ENCODE results near the gene PRPH. TPM values are rescaled to one million over a fixed set of nuclear protein-coding genes. Genes with fewer than 3 reads are reported as not detected.

Gene PRPH
- total RNA-seq, 1 donor from 2014 or later, result 0.26 TPM

DNA sequence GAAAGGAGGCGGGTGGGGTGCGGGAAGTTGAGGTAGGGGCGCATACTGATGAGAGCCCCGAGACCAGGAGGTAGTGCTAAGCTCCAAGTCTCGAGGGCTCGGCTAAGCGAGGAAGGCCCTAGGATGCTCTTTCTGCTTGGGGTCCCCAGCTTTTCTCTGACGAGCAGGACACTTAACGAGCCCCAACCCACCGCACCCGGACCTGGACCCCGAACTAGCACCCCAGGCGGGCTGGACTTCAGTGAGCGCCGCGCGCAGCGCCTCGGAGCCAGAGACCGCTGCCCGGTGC is 46.8 kb downstream of the PRPH start:
- TF ChIP-seq, protein P1, sequence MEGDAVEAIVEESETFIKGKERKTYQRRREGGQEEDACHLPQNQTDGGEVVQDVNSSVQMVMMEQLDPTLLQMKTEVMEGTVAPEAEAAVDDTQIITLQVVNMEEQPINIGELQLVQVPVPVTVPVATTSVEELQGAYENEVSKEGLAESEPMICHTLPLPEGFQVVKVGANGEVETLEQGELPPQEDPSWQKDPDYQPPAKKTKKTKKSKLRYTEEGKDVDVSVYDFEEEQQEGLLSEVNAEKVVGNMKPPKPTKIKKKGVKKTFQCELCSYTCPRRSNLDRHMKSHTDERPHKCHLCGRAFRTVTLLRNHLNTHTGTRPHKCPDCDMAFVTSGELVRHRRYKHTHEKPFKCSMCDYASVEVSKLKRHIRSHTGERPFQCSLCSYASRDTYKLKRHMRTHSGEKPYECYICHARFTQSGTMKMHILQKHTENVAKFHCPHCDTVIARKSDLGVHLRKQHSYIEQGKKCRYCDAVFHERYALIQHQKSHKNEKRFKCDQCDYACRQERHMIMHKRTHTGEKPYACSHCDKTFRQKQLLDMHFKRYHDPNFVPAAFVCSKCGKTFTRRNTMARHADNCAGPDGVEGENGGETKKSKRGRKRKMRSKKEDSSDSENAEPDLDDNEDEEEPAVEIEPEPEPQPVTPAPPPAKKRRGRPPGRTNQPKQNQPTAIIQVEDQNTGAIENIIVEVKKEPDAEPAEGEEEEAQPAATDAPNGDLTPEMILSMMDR (IDR thresholded peaks at IDR 0.05; ENCODE audit: insufficient read depth, low read length, severe bottlenecking), result no peak
- Histone ChIP-seq H3K27me3 (ENCODE audit: control insufficient read depth, insufficient read depth, low read length) (peaks cover 41% of the 10 kb centered on the region), H3K4me3 (ENCODE audit: low read depth, low read length) (no peak overlapping the region)

DNA sequence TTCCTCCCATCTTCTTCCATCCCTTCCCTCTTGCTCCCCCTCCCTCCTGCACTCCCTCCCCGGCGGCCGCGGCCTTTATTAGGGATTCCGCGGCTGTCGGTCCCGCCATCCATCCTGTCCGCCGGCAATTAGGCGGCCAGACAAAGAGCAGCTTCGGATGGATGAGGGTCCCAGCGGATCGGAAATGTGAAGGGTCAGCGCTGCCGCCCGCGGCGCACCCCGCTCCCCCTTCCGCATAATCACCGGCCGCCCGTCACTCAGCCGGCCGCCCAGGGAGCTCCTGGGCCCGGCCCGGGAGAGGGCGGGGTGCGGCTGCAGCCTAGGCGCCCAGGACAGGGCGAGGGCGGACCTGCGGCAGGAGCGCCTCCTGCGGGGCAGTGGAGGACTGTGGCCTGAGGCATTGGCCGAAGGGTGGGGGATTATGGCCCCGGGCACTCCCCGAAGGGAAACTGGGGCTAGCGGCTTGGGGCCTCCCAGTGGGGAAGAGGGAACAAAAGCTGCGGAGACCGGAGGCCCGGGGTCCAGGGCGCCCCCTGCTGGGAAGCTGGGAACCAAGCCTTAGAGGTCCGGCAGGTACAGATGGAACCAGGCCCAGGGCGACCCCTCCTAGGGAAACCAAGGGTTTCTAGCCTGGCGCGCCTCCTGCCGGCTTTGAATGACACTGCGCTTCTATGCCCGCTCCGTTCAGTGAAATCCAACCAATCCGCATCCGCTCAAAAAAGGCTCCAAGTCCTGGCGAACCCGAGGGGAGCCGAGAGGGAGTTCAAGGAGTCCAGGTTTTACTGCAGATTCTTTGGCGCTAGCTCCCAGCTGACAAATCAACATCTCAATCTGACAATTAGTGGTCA is 47.3 kb downstream of the PRPH start:
- TF ChIP-seq, protein P1 (IDR thresholded peaks at IDR 0.05; ENCODE audit: insufficient read depth, low read length, severe bottlenecking), result peak; percentile 89
- H3K4me3 ChIP-seq (ENCODE audit: low read depth, low read length), result peak overlapping the region; percentile 2
- H3K36me3 ChIP-seq (ENCODE audit: control insufficient read depth, insufficient read depth, low read length), result no peaks in the 10 kb centered on the region
- peaks cover 42% of the 10 kb centered on the region for H3K27me3 ChIP-seq (ENCODE audit: control insufficient read depth, insufficient read depth, low read length)
- DNase-seq (ENCODE audit: low read depth) (peak; percentile 54), FAIRE-seq (no peak)

More for the DNA sequence above, 46.8 kb downstream of the PRPH start:
- DNase-seq (ENCODE audit: low read depth), result no peak
- H3K36me3 ChIP-seq (ENCODE audit: control insufficient read depth, insufficient read depth, low read length), result no peaks in the 10 kb centered on the region
- FAIRE-seq, result no peak

DNA sequence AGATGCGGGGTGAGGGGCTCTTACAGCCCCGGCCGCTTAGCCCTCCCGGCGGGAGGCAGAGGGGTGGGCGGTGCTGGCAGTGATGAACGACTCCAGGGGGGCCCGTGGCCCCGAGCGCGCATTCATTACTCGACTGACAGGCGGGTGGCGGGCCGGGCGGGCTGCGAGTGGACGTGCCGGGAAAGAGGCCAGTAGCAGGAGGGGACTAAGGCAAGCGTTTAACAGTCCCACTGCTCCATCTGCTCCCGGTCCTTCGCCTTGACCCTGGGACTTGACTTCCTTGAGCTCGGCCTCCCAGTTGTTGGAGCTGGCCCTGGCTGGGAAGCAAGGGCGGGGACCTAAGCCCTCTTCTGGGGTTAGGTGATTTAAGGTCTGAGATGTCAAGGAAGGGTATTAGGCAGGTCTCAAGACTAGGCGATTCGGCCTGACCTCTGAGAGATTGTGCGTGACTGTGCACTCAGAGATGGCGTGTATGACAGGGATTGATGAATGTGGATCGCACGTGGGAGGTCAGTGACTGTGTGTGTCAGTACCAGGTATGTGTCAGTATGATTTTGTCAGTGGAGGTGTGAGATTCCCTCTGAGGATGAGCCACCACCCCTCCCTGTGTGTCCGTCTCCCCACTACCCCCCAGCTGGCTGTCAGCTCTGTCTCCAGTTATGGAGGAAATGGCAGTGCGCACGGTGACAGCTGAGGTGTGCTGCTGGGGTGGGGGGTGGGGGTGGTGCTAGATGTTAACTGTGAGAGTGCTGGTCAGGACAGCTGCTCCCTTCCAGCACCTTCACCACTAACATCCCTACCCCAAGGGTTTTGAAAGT is 48.2 kb downstream of the PRPH start:
- H3K36me3 ChIP-seq (ENCODE audit: control insufficient read depth, insufficient read depth, low read length), result no peaks in the 10 kb centered on the region
- peak; percentile 98 for FAIRE-seq

DNA sequence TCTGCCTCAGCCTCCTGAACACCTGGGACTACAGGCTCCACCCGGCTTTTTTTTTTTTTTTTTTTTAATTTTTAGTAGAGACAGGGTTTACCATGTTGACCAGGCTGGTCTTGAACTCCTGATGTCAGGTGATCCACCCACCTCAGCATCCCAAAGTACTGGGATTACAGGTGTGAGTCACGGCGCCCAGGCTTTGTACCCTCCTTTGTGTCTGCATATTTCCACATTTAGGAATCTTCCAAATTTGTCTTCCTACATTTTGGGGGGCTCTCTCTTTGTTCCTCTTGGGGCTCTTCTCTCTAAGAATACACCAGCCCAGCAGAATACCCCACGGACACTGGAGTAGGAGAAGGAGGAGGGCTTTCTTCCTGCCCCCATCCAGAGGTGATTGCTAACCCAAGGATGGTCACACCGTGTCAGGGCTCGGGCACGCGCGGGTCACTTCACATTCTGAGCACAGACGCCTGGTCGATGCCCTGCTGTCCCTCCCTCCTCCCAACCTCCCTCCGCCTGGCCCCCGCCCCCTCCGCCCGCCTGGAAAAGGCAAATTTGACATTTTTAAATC is 49.6 kb downstream of the PRPH start:
- H3K4me3 ChIP-seq (ENCODE audit: low read depth, low read length), result no peak overlapping the region
- peaks cover 36% of the 10 kb centered on the region for H3K27me3 ChIP-seq (ENCODE audit: control insufficient read depth, insufficient read depth, low read length)
- DNase-seq (ENCODE audit: low read depth), result no peak
- no peak for FAIRE-seq
- TF ChIP-seq, protein P1 (IDR thresholded peaks at IDR 0.05; ENCODE audit: insufficient read depth, low read length, severe bottlenecking), result no peak
- H3K36me3 ChIP-seq (ENCODE audit: control insufficient read depth, insufficient read depth, low read length), result no peaks in the 10 kb centered on the region

More for the DNA sequence above, 48.2 kb downstream of the PRPH start:
- Histone ChIP-seq H3K27me3 (ENCODE audit: control insufficient read depth, insufficient read depth, low read length) (peaks cover 36% of the 10 kb centered on the region), H3K4me3 (ENCODE audit: low read depth, low read length) (peak overlapping the region; percentile 2)
- TF ChIP-seq, protein P1 (IDR thresholded peaks at IDR 0.05; ENCODE audit: insufficient read depth, low read length, severe bottlenecking), result no peak
- peak; percentile 32 for DNase-seq (ENCODE audit: low read depth)

DNA sequence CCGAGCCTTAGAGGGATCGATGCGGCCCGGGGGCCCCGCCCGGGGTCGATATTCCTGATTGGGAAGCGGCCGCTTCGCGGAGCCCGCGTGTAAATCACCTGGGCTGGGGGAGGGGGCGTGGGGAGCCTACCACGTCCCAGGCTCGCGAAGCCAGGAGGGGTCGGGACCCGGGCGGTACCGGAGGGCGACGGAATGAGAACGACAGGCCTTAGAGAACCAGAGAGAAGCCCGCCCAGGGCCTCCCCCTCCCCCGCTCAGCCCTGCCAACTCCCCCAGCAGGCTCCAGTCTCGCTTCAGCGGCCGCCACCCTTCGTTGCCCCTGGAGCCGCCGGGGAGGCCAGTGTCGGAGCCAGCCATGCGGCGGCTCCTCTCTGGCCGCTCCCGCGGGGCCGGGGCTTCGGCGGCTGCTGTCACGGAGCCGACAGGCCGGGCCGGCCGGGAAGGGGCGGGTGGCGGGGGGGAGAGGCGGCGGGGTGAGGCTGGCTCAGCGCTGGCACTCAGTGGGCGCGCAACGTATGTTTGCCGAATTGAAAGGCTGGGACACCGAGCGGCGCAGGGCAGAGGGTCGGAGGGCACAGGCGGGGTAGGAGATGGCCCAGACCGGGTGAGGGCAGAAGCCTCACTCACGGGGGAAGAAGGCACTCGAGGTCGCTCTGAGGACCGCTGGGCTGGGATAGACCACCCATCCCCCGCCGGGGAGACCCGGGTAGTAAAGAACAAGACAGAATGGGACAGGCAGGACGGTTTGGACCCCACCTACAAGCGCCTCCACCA is 50.3 kb downstream of the PRPH start:
- Histone ChIP-seq H3K27me3 (ENCODE audit: control insufficient read depth, insufficient read depth, low read length) (peaks cover 36% of the 10 kb centered on the region), H3K4me3 (ENCODE audit: low read depth, low read length) (peak overlapping the region; percentile 13), H3K36me3 (ENCODE audit: control insufficient read depth, insufficient read depth, low read length) (no peaks in the 10 kb centered on the region)
- DNase-seq (ENCODE audit: low read depth) (no peak), FAIRE-seq (no peak)
- TF ChIP-seq, protein P1 (IDR thresholded peaks at IDR 0.05; ENCODE audit: insufficient read depth, low read length, severe bottlenecking), result no peak

Measured in bronchial epithelial cell (primary cell).